ENCODE results near the gene JAG1. TPM values are rescaled to one million over a fixed set of nuclear protein-coding genes. Genes with fewer than 3 reads are reported as not detected.

The JAG1 gene
- polyA plus RNA-seq (ENCODE audit: insufficient read length in 3 of 3) = 100 to 1,000 TPM; 167 to 235 (median 210) TPM
- long read RNA-seq, donor 1, full-length matches to known transcripts = 13 of 29 reads
- long read RNA-seq, donor 1, partial matches to known transcripts = 16 of 29 reads
- long read RNA-seq, donor 1, other reads (novel, unspliced or antisense) = 0 of 29 reads
- long read RNA-seq, donor 2, full-length matches to known transcripts = 15 of 33 reads
- long read RNA-seq, donor 2, partial matches to known transcripts = 18 of 33 reads
- long read RNA-seq, donor 2, other reads (novel, unspliced or antisense) = 0 of 33 reads
- long read RNA-seq, donor 3, full-length matches to known transcripts = 13 of 30 reads
- long read RNA-seq, donor 3, partial matches to known transcripts = 17 of 30 reads
- long read RNA-seq, donor 3, other reads (novel, unspliced or antisense) = 0 of 30 reads
- long read RNA-seq, donor 4, full-length matches to known transcripts = 17 of 24 reads
- long read RNA-seq, donor 4, partial matches to known transcripts = 7 of 24 reads
- long read RNA-seq, donor 4, other reads (novel, unspliced or antisense) = 0 of 24 reads
- long read RNA-seq, donor 5, full-length matches to known transcripts = 3 of 10 reads
- long read RNA-seq, donor 5, partial matches to known transcripts = 7 of 10 reads
- long read RNA-seq, donor 5, other reads (novel, unspliced or antisense) = 0 of 10 reads
- long read RNA-seq, donor 6, full-length matches to known transcripts = 20 of 42 reads
- long read RNA-seq, donor 6, partial matches to known transcripts = 22 of 42 reads
- long read RNA-seq, donor 6, other reads (novel, unspliced or antisense) = 0 of 42 reads
- long read RNA-seq, donor 7, full-length matches to known transcripts = 20 of 42 reads
- long read RNA-seq, donor 7, partial matches to known transcripts = 22 of 42 reads
- long read RNA-seq, donor 7, other reads (novel, unspliced or antisense) = 0 of 42 reads
- long read RNA-seq, donor 8 = 0 reads
- long read RNA-seq, donor 9, full-length matches to known transcripts = 11 of 36 reads
- long read RNA-seq, donor 9, partial matches to known transcripts = 25 of 36 reads
- long read RNA-seq, donor 9, other reads (novel, unspliced or antisense) = 0 of 36 reads
- long read RNA-seq, donor 10, full-length matches to known transcripts = 11 of 25 reads
- long read RNA-seq, donor 10, partial matches to known transcripts = 14 of 25 reads
- long read RNA-seq, donor 10, other reads (novel, unspliced or antisense) = 0 of 25 reads
- long read RNA-seq, donor 11, full-length matches to known transcripts = 8 of 14 reads
- long read RNA-seq, donor 11, partial matches to known transcripts = 6 of 14 reads
- long read RNA-seq, donor 11, other reads (novel, unspliced or antisense) = 0 of 14 reads
- long read RNA-seq, donor 12, full-length matches to known transcripts = 23 of 47 reads
- long read RNA-seq, donor 12, partial matches to known transcripts = 24 of 47 reads
- long read RNA-seq, donor 12, other reads (novel, unspliced or antisense) = 0 of 47 reads
- long read RNA-seq, donor 13, full-length matches to known transcripts = 7 of 23 reads
- long read RNA-seq, donor 13, partial matches to known transcripts = 16 of 23 reads
- long read RNA-seq, donor 13, other reads (novel, unspliced or antisense) = 0 of 23 reads
- long read RNA-seq, donor 14, full-length matches to known transcripts = 22 of 40 reads
- long read RNA-seq, donor 14, partial matches to known transcripts = 18 of 40 reads
- long read RNA-seq, donor 14, other reads (novel, unspliced or antisense) = 0 of 40 reads
- long read RNA-seq, donor 15, full-length matches to known transcripts = 16 of 16 reads
- long read RNA-seq, donor 15, partial matches to known transcripts = 0 of 16 reads
- long read RNA-seq, donor 15, other reads (novel, unspliced or antisense) = 0 of 16 reads
- long read RNA-seq, donor 16, full-length matches to known transcripts = 15 of 23 reads
- long read RNA-seq, donor 16, partial matches to known transcripts = 8 of 23 reads
- long read RNA-seq, donor 16, other reads (novel, unspliced or antisense) = 0 of 23 reads

DNA sequence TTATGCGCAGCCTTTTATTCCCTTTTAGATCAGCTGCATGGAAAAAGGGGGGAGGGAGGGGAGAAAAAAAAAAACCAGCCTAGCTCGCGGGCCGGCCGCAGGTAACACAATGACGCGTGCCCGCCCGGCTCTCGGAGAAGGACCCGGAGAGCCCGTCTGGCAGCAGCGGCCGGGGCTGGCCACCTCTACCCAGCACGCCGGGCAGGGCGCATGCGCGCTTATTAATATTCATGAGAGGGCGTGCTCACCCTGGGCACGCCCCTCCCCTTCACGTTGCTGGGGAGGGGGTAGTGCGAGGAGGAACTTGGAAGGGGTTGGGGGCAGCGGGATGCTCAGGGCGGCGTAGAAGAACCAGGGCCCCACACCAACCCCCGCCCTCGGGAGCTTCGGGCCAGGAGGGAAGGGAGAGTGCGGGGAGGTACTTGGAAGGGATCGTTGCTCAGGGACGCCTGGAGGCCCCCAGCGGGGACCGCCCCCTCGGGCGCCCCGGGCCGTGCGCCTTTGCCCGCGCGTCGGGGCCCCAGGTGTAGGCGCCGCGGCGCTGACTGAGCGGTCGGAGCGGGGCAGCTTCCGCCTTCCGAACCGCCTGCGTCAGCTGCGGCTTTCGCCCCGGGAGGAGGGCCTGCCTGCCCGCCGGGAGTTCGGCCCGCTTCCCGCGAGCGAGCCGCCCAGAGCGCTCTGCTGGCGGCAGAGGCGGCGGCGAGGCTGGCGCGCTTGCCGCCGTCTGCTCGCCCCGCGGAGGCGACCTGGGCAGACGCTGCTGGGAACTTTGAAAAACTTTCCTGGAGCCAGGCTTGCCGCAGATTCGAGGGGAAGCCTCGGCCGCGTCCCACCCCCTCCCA lies at the start of gene JAG1:
JAG1 (minus strand) TSS at position 158 of the 842 bp plus-strand sequence. CDS start 469 bp downstream, outside the sequence.
- peak; percentile 96 for DNase-seq

DNA sequence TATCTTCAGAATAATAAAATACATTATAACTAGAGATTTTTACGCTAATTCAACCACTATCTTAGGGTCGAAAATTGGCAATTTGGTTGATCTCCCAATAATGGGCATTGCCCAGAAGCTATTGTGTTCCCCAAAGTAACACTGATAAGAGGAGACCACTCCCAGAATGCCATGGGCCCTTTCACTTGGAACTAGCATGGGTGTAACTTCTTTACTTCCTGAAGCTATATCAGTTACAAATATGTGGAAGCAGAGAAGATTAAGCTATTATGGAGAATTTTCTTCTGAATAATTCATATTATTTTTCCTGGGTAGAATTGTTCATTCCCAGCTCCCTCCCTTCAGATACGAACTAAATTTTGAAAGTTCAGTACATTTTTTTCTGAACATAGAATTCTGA lies 48.2 kb upstream of the JAG1 start:
- no peak for DNase-seq

DNA sequence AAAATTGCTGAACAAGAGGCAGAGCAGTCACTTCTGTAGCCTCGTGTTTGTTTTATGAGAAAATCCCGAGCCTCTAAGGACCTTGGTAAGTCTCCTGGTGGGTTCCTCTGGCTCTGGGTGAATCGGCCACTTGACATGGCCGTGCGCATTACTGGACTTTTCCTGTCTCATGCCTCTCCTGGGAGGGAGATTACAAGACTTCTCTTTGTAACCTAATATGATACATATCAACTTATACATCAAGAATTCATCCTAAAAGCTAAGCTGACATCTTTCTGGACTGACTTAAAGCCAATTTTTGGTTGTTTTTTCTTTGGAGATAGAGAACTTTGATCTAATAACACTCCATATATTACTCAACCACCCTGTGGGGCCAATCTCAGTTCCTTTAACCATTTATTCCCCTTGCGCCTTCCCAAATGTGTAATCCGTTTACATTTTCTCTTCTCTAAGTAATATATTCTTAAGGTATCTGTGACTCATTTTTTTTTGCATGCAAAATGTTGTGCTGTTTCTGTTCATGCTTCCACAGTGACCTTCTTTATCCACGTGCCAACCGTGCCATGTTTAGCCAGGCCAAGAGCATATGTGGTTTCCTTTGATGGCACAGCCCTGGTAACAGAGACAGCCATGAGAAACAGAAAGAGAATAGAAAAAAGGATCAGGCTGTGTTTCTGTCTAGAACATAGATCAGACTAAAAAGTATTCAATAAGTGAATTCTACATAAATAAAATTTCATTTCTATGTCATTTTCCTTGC lies 47.5 kb upstream of the JAG1 start:
- DNase-seq = no peak

DNA sequence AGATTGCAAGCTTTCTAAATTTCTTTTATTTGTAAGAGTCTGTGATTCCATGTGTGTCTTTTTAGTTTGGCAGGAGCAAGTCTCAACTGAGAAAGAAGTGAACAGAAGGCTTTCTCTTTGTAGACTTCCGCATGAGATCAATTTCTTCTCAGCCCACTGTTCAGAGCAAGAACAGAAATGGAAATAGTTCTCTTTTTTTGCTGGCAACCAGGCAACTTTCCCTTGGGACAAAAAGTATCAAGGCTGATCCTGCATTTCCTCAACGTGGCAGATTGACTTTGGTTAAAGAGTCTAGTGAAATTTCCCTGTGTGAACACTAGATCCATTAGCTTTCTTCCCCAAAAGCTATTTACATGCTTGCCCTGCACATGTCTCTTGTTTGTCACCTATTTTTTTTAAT lies 46.8 kb upstream of the JAG1 start:
- DNase-seq = no peak

DNA sequence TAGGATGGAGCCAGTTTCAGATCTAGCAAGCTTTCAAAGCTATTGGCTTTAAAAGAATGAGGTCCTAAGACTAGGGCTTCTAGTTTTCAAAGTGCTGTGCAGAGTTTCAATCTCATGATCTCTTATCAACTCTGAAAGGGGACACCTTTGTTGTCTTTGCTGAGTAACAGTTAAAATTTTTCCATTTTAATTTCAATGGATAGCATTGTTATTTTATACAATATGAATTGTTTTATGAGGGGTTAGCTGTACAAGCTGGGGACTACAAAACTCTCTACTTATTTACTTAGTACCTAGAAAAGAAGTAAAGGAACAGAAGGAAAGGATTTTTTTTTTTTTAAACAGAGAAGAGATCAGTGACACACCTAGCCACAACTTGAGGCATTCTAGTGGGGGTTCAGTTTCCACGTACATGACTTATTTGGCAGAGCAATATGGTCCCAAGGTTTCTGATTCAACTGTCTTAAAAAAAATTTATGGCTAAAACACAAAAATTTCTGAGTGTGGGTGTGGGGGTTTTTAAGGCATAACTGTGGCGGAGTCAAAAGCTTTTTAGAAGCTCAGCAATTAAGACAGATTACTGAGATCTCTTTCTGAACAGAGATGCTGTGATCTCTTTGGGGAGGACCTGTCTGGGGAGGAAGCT lies 46.1 kb upstream of the JAG1 start:
- no peak for DNase-seq

DNA sequence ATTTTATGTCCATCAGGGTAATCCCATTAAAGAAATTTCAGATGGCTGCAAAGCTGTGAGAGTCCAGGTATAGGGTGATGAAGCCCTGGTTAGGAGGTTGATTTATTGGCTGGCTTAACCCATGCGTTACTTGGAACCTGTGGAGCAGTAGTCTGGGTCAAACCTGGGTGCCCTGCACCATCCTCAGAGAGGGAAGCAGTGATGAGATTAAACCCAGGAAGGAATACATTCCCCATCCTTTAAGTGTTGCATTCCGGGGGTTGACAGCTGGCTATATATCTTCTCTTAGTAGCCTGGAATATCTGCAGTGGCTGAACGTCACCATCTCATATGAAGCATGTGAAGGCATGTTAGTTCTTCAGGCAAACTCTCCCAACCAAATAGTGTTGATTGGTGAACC lies 44.9 kb upstream of the JAG1 start:
- DNase-seq = peak; percentile 62

DNA sequence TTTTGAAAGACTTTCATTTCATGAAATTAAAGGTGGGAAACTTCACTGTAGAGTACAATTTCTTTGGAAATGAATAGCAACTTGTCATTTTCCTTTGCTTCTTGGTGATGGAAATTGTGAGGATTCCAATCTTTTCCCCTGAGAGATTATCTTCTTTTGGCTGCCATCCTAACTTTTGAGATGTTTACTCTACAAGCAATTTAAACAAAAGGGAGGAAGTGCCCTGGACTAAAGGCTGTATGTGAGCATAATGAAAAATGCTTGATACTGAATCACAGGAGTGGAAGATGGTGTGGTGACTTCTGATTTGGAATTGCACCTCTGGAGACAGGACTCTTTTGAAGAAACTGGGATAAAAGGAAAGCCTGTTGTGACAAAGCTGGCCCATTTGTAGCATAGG lies 43.1 kb upstream of the JAG1 start:
- no peak for DNase-seq

DNA sequence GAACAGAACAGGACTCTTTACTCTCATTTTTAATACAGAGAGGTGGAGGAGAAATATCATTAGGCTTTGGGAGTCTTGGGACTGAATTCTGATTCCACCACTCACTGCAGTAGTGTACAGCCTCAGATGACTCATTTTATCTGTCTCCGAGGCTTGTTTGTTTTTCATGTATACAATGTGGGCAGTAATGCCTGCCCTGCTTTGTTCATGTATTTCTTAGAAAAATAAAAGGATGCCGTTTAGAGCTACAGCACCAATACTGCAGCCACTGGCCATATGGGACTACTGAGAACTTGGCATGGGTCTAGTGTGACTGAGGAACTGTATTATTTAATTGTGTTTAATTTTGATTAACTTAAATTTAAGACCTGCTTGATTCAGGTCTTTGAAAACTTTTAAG lies 41.2 kb upstream of the JAG1 start:
- no peak for DNase-seq

DNA sequence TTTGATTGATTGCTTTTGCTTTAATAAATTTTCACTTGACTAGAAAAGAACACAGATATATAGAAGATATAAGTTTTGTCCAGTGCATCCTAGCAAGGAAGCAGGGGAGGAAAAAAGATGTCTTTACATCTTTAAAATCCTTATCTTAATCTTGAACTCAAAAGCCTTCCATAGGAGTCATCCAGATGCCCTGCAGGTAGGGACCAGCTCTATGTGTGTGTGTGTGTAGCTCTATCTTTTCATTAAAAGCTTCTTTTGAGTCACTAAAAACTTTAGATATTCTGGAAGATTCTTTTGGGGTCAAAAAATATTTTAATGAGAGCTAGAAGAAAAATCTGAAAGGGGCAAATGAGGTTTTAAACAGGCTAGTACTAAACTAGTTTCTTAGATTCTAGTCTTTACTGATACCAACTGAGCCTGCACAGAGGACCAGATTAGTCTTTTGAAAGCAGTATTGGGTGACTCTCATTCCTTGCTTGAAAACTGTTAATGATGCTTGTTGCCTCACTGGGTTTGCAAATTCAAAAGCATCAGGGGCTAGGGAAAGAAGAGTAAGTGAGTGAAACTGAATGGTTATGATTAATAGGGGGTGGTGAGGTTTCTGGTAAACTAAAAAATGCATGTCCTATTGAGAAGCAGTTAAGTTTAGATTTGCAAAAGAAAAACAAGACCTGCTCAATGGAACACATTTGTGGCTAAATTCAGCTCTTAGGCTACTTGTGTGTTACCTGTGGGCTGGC lies 40.6 kb upstream of the JAG1 start:
- DNase-seq = no peak

DNA sequence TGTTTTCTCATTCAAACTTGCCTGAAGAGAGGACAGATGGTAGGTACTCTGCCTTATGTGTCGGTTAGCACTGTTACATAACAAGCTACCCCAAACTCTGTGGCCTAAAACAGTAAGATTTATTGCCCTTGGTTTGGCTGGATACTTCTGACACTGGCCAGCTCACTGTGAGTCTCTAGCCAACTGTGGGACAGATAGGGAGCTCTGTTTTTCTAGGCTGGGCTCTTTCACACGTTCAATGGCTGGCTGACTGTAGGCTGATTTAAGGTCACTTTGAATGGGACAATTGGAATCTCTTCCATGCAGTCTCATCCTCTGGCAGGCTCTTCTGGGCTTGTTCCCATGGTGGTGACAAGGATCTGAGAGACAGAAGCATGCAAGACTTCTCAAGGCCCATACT lies 39.4 kb upstream of the JAG1 start:
- no peak for DNase-seq

DNA sequence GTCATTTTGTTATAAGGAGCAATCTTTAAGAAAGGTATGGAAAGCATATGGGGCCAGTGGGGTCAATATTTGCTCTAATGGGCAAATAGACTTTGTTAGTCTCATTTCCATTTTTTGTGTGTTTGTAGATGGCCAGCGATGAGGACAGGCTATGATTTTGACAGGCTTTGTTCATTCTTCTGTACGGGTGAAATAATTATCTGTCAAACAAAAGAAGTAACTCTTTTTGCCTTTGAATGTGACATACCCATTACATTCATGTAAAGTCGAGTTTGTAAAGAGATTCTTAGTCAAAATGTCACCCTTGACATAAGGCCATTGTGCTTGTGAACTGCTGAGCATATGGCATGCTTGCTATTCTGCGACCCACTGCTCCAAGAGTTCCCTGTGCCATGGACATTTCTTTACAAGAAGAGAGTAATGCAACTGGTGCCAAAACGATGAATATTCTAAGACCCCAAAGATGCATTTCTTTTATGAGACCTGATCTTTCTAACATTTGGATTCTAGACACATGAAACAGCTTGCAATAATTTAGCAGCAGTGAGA lies 38.2 kb upstream of the JAG1 start:
- DNase-seq = no peak

DNA sequence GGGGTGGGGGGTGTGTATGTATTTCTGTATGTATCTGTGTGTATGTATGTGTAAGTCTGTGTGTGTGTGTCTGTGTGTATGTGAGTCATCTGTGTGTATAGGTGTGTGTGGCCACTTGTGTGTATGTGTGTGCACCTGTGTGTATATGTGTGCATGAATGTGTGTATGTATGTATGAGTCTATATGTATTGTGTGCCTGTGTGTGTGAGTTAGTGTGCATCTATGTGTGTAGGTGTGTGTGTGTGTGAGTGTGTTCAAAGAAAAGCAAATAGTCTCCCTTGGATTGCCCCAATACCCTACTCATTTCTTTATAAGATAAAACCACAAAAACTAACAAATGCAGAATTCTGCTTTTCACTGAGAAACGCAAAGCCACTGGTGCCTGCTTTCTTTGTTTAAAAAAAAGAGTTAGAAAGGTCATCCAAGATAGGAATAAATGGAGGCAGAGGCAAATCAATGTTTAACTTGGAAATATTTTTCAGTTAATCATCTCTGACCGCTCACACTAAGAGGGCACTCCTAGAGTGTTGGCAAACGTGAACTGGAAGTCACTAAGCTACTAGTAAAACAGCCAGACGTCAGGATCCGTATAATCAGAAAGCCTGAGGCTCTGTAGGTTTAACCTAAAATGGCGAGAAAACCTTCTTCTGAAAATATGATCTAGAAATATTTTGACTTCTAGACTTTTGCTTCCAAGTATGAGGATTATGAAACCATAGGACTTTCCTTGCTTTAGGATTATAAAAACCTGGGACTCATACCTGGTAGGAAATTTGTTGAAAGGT lies 37.4 kb upstream of the JAG1 start:
- peak; percentile 53 for DNase-seq

DNA sequence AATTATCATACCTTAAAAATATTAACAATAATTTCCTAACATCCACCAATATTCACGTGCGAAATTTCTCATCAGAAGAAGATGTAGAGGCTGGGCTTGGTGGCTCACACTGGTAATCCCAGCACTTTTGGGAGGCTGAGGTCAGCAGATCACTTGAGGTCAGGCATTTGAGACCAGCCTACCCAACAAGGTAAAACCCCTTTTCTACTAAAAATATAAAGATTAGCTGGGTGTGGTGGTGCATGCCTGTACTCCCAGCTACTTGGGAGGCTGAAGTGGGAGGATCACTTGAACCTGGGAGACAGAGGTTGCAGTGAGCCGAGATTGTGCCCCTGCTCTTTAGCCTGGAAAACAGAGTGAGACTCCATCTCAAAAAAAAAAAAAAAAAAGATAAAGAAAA lies 36.1 kb upstream of the JAG1 start:
- DNase-seq = no peak

DNA sequence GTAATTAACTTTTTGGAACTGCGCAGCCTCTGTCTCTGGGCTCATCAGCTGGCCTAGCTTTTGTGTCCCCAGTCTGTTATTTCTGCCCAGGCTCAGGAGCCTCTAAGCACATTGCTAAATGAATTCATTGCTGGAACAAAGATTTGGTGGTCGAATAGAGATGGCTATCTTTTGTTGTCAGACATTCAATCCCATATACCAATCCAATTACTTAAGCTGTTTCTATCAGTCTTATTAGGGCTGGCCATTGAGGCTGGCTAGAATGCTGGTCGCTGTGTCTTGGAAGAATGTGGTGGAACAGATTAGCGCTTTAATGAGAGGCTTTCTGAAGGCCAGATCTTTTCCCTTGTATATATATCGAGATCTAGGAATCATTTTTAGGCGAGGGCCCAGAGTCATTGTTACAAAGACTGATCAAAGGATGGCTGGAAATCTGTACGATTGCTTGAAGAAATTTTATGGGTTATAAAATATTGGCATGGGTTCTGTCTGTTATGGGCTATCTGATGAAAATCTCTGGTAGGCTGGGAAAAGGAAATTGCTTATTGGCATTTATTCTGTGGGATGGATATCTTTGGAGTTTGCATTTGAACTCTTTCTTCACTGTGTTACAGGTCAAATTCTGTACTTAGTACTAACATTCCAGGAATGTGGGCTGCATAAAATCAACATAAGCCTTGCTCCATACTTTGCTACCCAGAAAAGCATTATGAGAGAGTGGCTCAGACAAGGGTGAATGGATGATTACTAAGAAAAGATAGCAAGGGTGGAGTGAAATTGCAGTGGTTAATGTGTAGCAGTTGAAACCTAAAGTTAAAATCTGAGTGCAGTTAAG lies 34.8 kb upstream of the JAG1 start:
- DNase-seq = no peak

DNA sequence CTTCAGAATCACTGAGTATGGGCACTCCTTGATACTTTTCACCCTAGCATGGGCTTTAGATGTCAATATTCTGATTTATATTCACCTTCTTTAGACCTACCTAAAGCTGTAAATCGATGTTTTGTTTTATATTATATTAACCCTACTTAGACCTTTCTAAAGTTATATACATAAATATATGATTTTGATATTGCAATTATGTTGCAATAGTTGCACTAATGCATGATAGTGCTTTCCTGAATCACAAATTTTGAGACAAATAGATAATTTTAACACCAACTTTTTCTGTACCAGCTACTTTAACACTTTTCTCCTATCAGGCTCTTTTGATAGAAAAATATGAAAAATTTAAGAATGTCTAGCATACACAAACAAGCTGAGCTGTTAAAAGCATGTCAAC lies 34.0 kb upstream of the JAG1 start:
- DNase-seq = no peak
